Measurements from ENCODE around the gene SNRPA.
A peak's percentile ranks its signal among the peaks of the same experiment; 100 is the strongest.

SNRPA gene

DNA sequence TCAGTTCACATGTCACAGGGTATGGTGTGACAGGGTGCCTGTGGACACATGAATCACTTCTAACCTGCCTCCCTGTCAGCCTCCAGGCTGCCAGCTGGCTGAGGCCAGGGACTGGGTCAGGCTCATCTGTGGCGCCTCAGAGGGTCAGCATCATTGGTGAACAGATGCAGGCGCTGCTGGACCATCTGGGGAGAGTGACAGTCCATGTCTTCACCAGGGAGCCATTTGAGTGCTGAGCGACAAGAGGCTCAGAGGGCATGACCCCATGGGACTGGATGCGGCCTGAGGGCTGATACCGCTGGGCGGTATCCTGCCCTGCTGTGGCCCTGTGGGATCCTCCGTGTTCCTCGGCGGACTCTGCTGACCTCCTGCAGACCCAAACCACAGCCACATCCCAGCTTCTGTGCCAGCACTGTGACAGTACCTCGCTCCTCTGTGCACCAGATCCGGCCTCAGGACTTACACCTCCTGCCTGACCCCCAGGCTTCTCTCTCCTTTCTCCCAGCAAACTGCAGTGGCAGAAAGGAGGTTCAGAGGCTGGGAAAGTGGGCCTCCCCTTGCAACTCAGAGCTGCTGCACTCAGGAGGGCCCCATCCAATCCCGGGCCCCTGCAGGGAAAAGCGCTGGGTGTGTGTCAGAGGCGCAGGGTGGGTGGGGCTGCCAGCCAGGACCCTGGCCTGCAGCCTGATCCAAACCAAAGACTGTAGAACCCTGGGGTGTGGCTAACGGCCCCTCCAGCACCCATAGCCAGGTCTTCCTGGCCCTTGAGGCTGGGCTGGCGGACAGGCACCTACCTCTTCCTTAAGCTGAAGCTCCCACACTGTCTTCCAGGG is 10.9 kb upstream of the SNRPA start:
- DNase-seq: no peak
- intact Hi-C loops (cut with DNase I; ENCODE audit: low total_unique reads): no loop called here
- H3K4me1 ChIP-seq: peaks cover 0 to 17% (median 8%) of the 10 kb centered on the region in 4 donors
- H3K36me3 ChIP-seq: peaks cover 39 to 62% (median 54%) of the 10 kb centered on the region in 3 donors
- TF ChIP-seq, protein P1, sequence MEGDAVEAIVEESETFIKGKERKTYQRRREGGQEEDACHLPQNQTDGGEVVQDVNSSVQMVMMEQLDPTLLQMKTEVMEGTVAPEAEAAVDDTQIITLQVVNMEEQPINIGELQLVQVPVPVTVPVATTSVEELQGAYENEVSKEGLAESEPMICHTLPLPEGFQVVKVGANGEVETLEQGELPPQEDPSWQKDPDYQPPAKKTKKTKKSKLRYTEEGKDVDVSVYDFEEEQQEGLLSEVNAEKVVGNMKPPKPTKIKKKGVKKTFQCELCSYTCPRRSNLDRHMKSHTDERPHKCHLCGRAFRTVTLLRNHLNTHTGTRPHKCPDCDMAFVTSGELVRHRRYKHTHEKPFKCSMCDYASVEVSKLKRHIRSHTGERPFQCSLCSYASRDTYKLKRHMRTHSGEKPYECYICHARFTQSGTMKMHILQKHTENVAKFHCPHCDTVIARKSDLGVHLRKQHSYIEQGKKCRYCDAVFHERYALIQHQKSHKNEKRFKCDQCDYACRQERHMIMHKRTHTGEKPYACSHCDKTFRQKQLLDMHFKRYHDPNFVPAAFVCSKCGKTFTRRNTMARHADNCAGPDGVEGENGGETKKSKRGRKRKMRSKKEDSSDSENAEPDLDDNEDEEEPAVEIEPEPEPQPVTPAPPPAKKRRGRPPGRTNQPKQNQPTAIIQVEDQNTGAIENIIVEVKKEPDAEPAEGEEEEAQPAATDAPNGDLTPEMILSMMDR (IDR thresholded peaks at IDR 0.05): no peak
- H3K27ac ChIP-seq: peak overlapping the region; percentile 42 to 63
- no peak overlapping the region for H3K4me3 ChIP-seq
- H3K9me3 ChIP-seq: no peaks in the 10 kb centered on the region
- H3K27me3 ChIP-seq: no peaks in the 10 kb centered on the region

- Histone ChIP-seq H3K9me3 (no peaks in the 10 kb centered on the region), H3K27me3 (no peaks in the 10 kb centered on the region), H3K27ac (peak overlapping the region; percentile 42 to 63), H3K4me1 (peaks cover 0 to 24% (median 15%) of the 10 kb centered on the region in 4 donors), H3K4me3 (no peak overlapping the region), H3K36me3 (peaks cover 34 to 55% (median 48%) of the 10 kb centered on the region in 3 donors)
- peak; percentile 84 to 89 for DNase-seq
- intact Hi-C loops (cut with DNase I; ENCODE audit: low total_unique reads): no loop called here
- TF ChIP-seq, protein P1 (IDR thresholded peaks at IDR 0.05): no peak
Measured at GRCh38 chr19:40740747-40741146, 10.3 kb upstream of the SNRPA start.

DNA sequence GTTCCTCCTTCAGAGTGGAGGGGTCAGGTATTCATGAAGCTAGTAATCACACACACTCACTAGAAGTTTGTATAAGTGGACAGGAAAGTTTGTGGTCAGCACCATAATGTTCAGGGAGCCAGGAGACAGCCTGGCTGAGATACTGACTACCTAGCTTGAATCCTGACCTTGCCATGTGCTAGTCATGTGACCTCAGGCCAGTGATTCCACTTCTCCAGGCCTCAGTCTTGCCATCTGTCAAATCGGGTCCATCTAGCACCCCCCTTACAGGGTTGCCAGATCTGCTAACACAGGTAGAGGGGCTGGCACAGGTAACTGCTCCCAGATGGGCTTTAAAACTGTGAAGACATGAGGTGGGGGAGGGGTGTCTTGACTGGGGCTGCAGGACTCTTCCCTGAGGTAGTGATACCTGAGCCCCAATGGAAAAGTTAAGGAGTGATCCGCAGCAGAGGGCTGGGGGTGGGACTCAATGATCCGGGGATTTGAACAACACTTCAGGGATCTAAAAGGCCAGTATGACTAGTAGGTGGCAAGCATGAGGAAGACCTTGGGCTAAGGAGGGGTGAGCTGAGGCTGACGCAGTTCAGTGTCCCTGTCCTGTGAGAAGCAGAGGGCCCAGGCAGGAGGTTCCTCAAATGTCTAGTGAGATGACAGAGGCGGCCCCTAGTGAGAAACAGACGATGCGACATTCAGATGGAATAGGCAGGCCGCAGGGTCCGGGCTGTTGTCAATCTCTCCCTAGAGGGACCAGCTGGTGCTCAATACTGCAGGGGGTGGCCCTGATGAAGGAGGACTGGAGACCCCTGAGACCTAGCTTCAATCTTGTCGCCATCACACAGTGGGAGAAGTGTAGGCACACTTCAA is 9.2 kb upstream of the SNRPA start:
- Histone ChIP-seq H3K27me3 (no peaks in the 10 kb centered on the region), H3K36me3 (peaks cover 25 to 45% (median 37%) of the 10 kb centered on the region in 3 donors), H3K9me3 (no peaks in the 10 kb centered on the region), H3K27ac (peak overlapping the region; percentile 42 to 63), H3K4me3 (no peak overlapping the region), H3K4me1 (peaks cover 0 to 30% (median 17%) of the 10 kb centered on the region in 4 donors)
- intact Hi-C loops (cut with DNase I; ENCODE audit: low total_unique reads): no loop called here
- DNase-seq: no peak
- TF ChIP-seq, protein P1 (IDR thresholded peaks at IDR 0.05): no peak

GRCh38 chr19:40742477-40742876 is 8.5 kb upstream of the SNRPA start:
- Histone ChIP-seq H3K27ac (no peak overlapping the region), H3K27me3 (no peaks in the 10 kb centered on the region), H3K9me3 (no peaks in the 10 kb centered on the region), H3K4me1 (peaks cover 0 to 30% (median 17%) of the 10 kb centered on the region in 4 donors), H3K36me3 (peaks cover 18 to 38% (median 30%) of the 10 kb centered on the region in 3 donors), H3K4me3 (no peak overlapping the region)
- no peak for DNase-seq
- TF ChIP-seq, protein P1 (IDR thresholded peaks at IDR 0.05): no peak
- intact Hi-C loops (cut with DNase I; ENCODE audit: low total_unique reads): no loop called here

GRCh38 chr19:40742886-40743285 is 8.1 kb upstream of the SNRPA start:
- no peak for DNase-seq
- no peaks in the 10 kb centered on the region for H3K9me3 ChIP-seq
- no peak overlapping the region for H3K4me3 ChIP-seq
- intact Hi-C loops (cut with DNase I; ENCODE audit: low total_unique reads): no loop called here
- H3K36me3 ChIP-seq: peaks cover 13 to 34% (median 26%) of the 10 kb centered on the region in 3 donors
- H3K27me3 ChIP-seq: no peaks in the 10 kb centered on the region
- peaks cover 0 to 30% (median 17%) of the 10 kb centered on the region in 4 donors for H3K4me1 ChIP-seq
- no peak overlapping the region for H3K27ac ChIP-seq
- TF ChIP-seq, protein P1 (IDR thresholded peaks at IDR 0.05): no peak
